GM23338 (cell line): Measurements from ENCODE around the gene TTC8. TPM values are rescaled to one million over a fixed set of nuclear protein-coding genes. Genes with fewer than 3 reads are reported as not detected.

ENCODE experiments used
- ATAC-seq: fragments of 200-7000 bp; cut with Tn5 transposase; 3 replicates; pipeline ENCODE4 v1.9.1; 2020
- DNase-seq: peaks from one replicate; pipeline ENCODE4 v3.0.0-alpha.2; 2015; ENCODE audit warnings: low spot score
- H2AFZ ChIP-seq: fragments of 200-600 bp; sonication (generic); 2 replicates; pipeline ENCODE4 v1.8.0; 2016; ENCODE audit warnings: antibody characterized with exemption, mild to moderate bottlenecking, moderate library complexity
- H3F3A ChIP-seq: fragments of 200-600 bp; sonication (generic); replicated peaks from 2 replicates; pipeline ENCODE4 v1.8.0; 2017; ENCODE audit warnings: antibody characterized with exemption, mixed run types, low read depth
- H3K27ac ChIP-seq: fragments of 200-600 bp; sonication (generic); 2 replicates; pipeline ENCODE4 v1.6.1; 2016; ENCODE audit warnings: low read depth
- H3K27me3 ChIP-seq: fragments of 200-600 bp; sonication (generic); 2 replicates; pipeline ENCODE4 v1.8.0; 2016; ENCODE audit warnings: mild to moderate bottlenecking, mixed run types, moderate library complexity; ENCODE audit not compliant: insufficient read depth
- H3K36me3 ChIP-seq: fragments of 200-600 bp; sonication (generic); 2 replicates; pipeline ENCODE4 v1.8.0; 2016; ENCODE audit warnings: mild to moderate bottlenecking; ENCODE audit not compliant: insufficient read depth
- H3K4me1 ChIP-seq: fragments of 200-600 bp; sonication (generic); 2 replicates; pipeline ENCODE4 v1.8.0; 2016; ENCODE audit warnings: mild to moderate bottlenecking, moderate library complexity; ENCODE audit not compliant: insufficient read depth
- H3K4me2 ChIP-seq: fragments of 200-600 bp; sonication (generic); 2 replicates; pipeline ENCODE4 v1.7.1; 2017; ENCODE audit warnings: mixed run types
- H3K4me3 ChIP-seq: fragments of 200-600 bp; sonication (generic); 2 replicates; pipeline ENCODE4 v1.6.1; 2016; ENCODE audit warnings: mixed run types
- H3K79me2 ChIP-seq: fragments of 200-600 bp; sonication (generic); replicated peaks from 2 replicates; pipeline ENCODE4 v1.8.0; 2017; ENCODE audit warnings: mild to moderate bottlenecking; ENCODE audit not compliant: insufficient read depth
- H3K9me2 ChIP-seq: fragments of 200-600 bp; sonication (generic); 2 replicates; pipeline ENCODE4 v1.8.0; 2017; ENCODE audit not compliant: insufficient read depth
- H4K20me1 ChIP-seq: fragments of 200-600 bp; sonication (generic); replicated peaks from 2 replicates; pipeline ENCODE4 v1.8.0; 2017; ENCODE audit warnings: mild to moderate bottlenecking; ENCODE audit not compliant: insufficient read depth
- H3K27ac Mint-ChIP-seq: 2 replicates; pipeline ENCODE4 v1.8.0; 2020; ENCODE audit warnings: inconsistent platforms, mild to moderate bottlenecking, moderate library complexity, mixed read lengths
- H3K27me3 Mint-ChIP-seq: 3 replicates; pipeline ENCODE4 v1.8.0; 2022; ENCODE audit warnings: low read depth, mild to moderate bottlenecking, moderate library complexity, mixed read lengths, inconsistent platforms; ENCODE audit not compliant: insufficient read depth, poor library complexity
- H3K36me3 Mint-ChIP-seq: 3 replicates; pipeline ENCODE4 v1.8.0; 2021; ENCODE audit warnings: low read depth, mild to moderate bottlenecking, inconsistent platforms, moderate library complexity, mixed read lengths
- H3K4me1 Mint-ChIP-seq: 3 replicates; pipeline ENCODE4 v1.8.0; 2020; ENCODE audit warnings: mild to moderate bottlenecking, inconsistent platforms, mixed read lengths
- H3K4me3 Mint-ChIP-seq: 3 replicates; pipeline ENCODE4 v1.8.0; 2021; ENCODE audit warnings: moderate library complexity, mild to moderate bottlenecking, inconsistent platforms, mixed read lengths
- H3K9me3 Mint-ChIP-seq: 3 replicates; pipeline ENCODE4 v1.8.0; 2020; ENCODE audit warnings: moderate library complexity, mild to moderate bottlenecking, inconsistent platforms, mixed read lengths
- CREB1 ChIP-seq: fragments of 250-450 bp; sonication (Bioruptor Pico); IDR thresholded peaks from 2 replicates; pipeline ENCODE4 v1.5.0; 2020; ENCODE audit warnings: low read depth, mild to moderate bottlenecking, moderate library complexity
- ETS1 ChIP-seq: IDR thresholded peaks from 2 replicates; pipeline ENCODE4 v1.6.1; 2016; ENCODE audit warnings: antibody characterized with exemption
- NANOG ChIP-seq: IDR thresholded peaks from 2 replicates; pipeline ENCODE4 v1.6.1; 2016; ENCODE audit warnings: antibody characterized with exemption, borderline replicate concordance
- POLR2AphosphoS5 ChIP-seq: IDR thresholded peaks from 2 replicates; pipeline ENCODE4 v1.6.1; 2016; ENCODE audit warnings: antibody characterized with exemption, low read depth
- REST ChIP-seq: IDR thresholded peaks from one replicate; pipeline ENCODE4 v1.6.1; 2018; ENCODE audit warnings: antibody characterized with exemption; ENCODE audit not compliant: unreplicated experiment
- STAT1 ChIP-seq: IDR thresholded peaks from one replicate; pipeline ENCODE4 v1.6.1; 2016; ENCODE audit warnings: antibody characterized with exemption; ENCODE audit not compliant: unreplicated experiment
- ZNF114 ChIP-seq: fragments of 250-450 bp; sonication (Bioruptor Pico); IDR thresholded peaks from 2 replicates; pipeline ENCODE4 v1.5.0; 2020; ENCODE audit warnings: mild to moderate bottlenecking, moderate library complexity
- ZNF331 ChIP-seq: fragments of 250-450 bp; sonication (Bioruptor Pico); IDR thresholded peaks from 2 replicates; pipeline ENCODE4 v1.5.0; 2020; ENCODE audit warnings: low read depth, mild to moderate bottlenecking, moderate library complexity
- polyA plus RNA-seq: library from polyadenylated mRNA; unstranded; fragments of >200 nt; fragmentation: Nextera tagmentation; extraction: Ambion mirVana; gene quantifications from 2 replicates; pipeline ENCODE4 v1.2.1, GENCODE V29; 2016
- total RNA-seq: library from RNA; depleted of rRNA; stranded (reverse); fragments of >200 nt; shearing (Covaris generic); gene quantifications from 2 replicates; pipeline ENCODE4 v1.2.3, GENCODE V29; 2014
- TF ChIP-seq, protein P1 (sequence below), 2 experiments: fragments of 200-600 bp in 1 of 2; sonication (generic) in 1 of 2; conservative IDR thresholded peaks; 2 replicates each; pipeline versions ENCODE4 v1.5.1 to v1.6.1; 2016 to 2017; ENCODE audit warnings: antibody characterized with exemption in 2 of 2, low read depth in 2 of 2, mild to moderate bottlenecking in 2 of 2, moderate library complexity in 1 of 2

The TTC8 gene
- total and polyA plus RNA-seq, 2 experiments from 2014 or later, result 7.5 to 10.5 TPM

- TF ChIP-seq REST, result no peak
- TF ChIP-seq CREB1 (CRISPR knock-in tag), result no peak
- TF ChIP-seq POLR2AphosphoS5, result no peak
- TF ChIP-seq NANOG, result no peak
- no peak for TF ChIP-seq ZNF331
- TF ChIP-seq STAT1, result no peak
- no peak for TF ChIP-seq ZNF114 (CRISPR knock-in tag)
Measured at GRCh38 chr14:88838015-88838414, 13.6 kb downstream of the TTC8 start (continued).

GRCh38 chr14:88840926-88841325 lies 16.5 kb downstream of the TTC8 start:
- no peaks in the 10 kb centered on the region for H3F3A ChIP-seq
- H3K36me3 ChIP-seq, result no peaks in the 10 kb centered on the region
- no peaks in the 10 kb centered on the region for H4K20me1 ChIP-seq
- DNase-seq (peak; percentile 10), ATAC-seq (peak; percentile 58)
- H3K4me1 ChIP-seq, result no peaks in the 10 kb centered on the region
- Mint-ChIP-seq H3K27me3 (peaks cover 2% of the 10 kb centered on the region), H3K4me3 (no peak overlapping the region), H3K27ac (peak overlapping the region; percentile 50; the same call in 1 of the 2 replicates), H3K4me1 (peaks cover 2% of the 10 kb centered on the region; the same call in 1 of the 3 replicates), H3K9me3 (no peaks in the 10 kb centered on the region), H3K36me3 (no peaks in the 10 kb centered on the region)
- no peaks in the 10 kb centered on the region for H3K27me3 ChIP-seq
- H3K4me2 ChIP-seq, result no peak overlapping the region
- H3K9me2 ChIP-seq, result no peaks in the 10 kb centered on the region
- no peaks in the 10 kb centered on the region for H3K79me2 ChIP-seq
- H3K4me3 ChIP-seq, result no peak overlapping the region
- H2AFZ ChIP-seq, result no peak overlapping the region
- no peak overlapping the region for H3K27ac ChIP-seq
- TF ChIP-seq REST (no peak), ETS1 (no peak), NANOG (no peak), ZNF114 (CRISPR knock-in tag) (no peak)
- TF ChIP-seq, protein P1, sequence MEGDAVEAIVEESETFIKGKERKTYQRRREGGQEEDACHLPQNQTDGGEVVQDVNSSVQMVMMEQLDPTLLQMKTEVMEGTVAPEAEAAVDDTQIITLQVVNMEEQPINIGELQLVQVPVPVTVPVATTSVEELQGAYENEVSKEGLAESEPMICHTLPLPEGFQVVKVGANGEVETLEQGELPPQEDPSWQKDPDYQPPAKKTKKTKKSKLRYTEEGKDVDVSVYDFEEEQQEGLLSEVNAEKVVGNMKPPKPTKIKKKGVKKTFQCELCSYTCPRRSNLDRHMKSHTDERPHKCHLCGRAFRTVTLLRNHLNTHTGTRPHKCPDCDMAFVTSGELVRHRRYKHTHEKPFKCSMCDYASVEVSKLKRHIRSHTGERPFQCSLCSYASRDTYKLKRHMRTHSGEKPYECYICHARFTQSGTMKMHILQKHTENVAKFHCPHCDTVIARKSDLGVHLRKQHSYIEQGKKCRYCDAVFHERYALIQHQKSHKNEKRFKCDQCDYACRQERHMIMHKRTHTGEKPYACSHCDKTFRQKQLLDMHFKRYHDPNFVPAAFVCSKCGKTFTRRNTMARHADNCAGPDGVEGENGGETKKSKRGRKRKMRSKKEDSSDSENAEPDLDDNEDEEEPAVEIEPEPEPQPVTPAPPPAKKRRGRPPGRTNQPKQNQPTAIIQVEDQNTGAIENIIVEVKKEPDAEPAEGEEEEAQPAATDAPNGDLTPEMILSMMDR (conservative IDR thresholded peaks at IDR 0.05; ENCODE audit: low read depth in 2 of 2), result no peak
